Duodenal mucosa (tissue), 2 donors: ENCODE results near the gene BEST3.

Source experiments
- H3K27ac ChIP-seq: one replicate; pipeline ENCODE4 v1.7.0; 2013; ENCODE audit warnings: low read depth, low read length
- H3K27me3 ChIP-seq, 2 donors: one replicate each; pipeline ENCODE4 v1.7.0; 2013; ENCODE audit warnings: low read length in 2 of 2, control low read depth in 1 of 2; ENCODE audit not compliant: insufficient read depth in 2 of 2, control insufficient read depth in 1 of 2
- H3K36me3 ChIP-seq, 2 donors: one replicate each; pipeline ENCODE4 v1.7.0; 2013; ENCODE audit warnings: low read length in 2 of 2, control low read depth in 1 of 2; ENCODE audit not compliant: insufficient read depth in 2 of 2, control insufficient read depth in 1 of 2
- H3K4me1 ChIP-seq, 2 donors: one replicate each; pipeline ENCODE4 v1.7.0; 2013; ENCODE audit warnings: low read length in 2 of 2, control low read depth in 1 of 2; ENCODE audit not compliant: insufficient read depth in 2 of 2, control insufficient read depth in 1 of 2
- H3K4me3 ChIP-seq, 2 donors: one replicate each; pipeline ENCODE4 v1.7.0; 2013; ENCODE audit warnings: low read length in 2 of 2, low read depth in 1 of 2
- H3K9ac ChIP-seq, 2 donors: one replicate each; pipeline ENCODE4 v1.7.0; 2013; ENCODE audit warnings: low read length in 2 of 2, low read depth in 1 of 2
- H3K9me3 ChIP-seq, 2 donors: one replicate each; pipeline ENCODE4 v1.7.0; 2013; ENCODE audit warnings: low read length in 2 of 2, control low read depth in 1 of 2; ENCODE audit not compliant: control insufficient read depth in 1 of 2

BEST3 gene

DNA sequence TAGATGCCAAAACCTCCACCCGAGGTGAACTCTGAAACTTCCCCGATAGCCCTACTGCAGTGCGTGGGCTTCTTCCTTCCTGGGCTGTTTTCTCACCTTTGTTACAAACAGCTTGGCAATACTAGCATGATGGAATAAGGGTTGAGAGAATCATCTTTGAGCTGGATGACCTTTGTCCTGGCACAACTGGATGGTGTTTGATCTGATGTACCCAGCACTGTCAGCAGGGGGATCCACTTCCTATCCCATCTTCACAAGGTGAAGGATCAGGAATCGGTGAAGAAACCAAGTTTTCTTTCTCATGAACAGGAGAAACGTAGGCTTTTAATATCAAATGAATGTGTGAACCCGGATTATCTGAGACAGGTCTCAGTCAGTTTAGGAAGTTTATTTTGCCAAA, 68.9 kb downstream of the BEST3 start:
- Histone ChIP-seq H3K27ac (no peak overlapping the region), H3K4me3 (no peak overlapping the region), H3K9me3 (no peaks in the 10 kb centered on the region), H3K4me1 (no peaks in the 10 kb centered on the region), H3K27me3 (no peaks in the 10 kb centered on the region), H3K9ac (no peak overlapping the region), H3K36me3 (no peaks in the 10 kb centered on the region)

DNA sequence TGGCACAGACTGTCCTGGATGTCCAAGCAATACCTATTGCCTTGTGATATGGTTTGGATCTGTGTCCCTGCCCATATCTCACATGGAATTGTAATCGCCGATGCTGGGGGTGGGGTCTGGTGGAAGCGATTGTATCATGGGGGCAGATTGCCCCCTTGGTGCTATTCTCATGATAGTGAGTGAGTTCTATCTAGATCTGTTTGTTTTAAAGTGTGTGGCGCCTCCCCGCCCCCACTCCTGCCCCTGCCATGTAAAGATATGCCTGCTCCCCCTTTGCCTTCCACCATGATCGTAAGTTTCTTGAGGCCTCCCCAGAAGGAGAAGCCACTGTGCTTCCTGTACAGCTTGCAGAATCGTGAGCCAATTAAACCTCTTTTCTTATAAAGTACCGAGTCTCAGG, 71.6 kb downstream of the BEST3 start:
- H3K36me3 ChIP-seq = no peaks in the 10 kb centered on the region
- H3K9me3 ChIP-seq = no peaks in the 10 kb centered on the region
- no peak overlapping the region for H3K27ac ChIP-seq
- no peaks in the 10 kb centered on the region for H3K27me3 ChIP-seq
- H3K9ac ChIP-seq = no peak overlapping the region
- no peaks in the 10 kb centered on the region for H3K4me1 ChIP-seq
- no peak overlapping the region for H3K4me3 ChIP-seq

DNA sequence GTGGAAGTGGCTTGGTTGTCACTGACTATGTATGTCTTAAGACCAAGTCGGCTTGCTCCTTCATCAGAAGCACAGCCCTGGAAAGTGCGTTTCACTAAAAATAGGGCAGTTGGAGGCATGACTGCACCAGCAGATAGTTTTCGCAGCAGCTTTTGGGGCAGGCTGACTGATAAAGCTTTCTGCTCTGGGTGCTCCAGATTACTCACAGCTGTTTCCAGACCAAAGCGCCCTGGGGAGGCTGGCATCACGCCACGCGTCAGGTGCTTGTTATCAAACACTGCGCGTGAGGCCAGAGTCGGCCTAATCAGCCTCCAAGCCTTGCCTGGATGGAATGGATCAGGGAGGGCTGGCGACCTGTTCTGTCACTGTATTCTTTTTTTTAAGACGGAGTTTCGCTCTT, 75.1 kb downstream of the BEST3 start:
- H3K27me3 ChIP-seq = no peaks in the 10 kb centered on the region
- no peak overlapping the region for H3K9ac ChIP-seq
- no peaks in the 10 kb centered on the region for H3K4me1 ChIP-seq
- H3K9me3 ChIP-seq = no peaks in the 10 kb centered on the region
- H3K27ac ChIP-seq = no peak overlapping the region
- no peaks in the 10 kb centered on the region for H3K36me3 ChIP-seq
- H3K4me3 ChIP-seq = no peak overlapping the region

DNA sequence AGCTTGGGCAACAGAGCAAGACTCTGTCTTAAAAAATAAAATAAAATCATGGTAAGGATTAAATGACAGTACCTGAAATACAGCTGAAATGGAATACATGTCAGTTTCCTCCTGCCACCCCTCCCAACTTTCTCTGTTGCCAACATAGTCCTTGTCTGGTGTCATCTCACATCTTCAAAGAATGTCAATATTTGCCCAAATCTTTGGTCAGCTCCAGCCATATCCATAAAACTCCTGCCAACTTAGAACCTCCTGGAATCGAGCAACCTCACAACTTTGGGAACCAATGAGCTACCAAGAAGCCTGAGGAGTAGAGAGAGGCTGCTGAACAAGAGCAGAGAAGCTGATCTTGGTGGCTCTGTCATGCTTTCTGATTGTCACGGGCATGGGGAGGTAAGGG, 77.6 kb downstream of the BEST3 start:
- no peaks in the 10 kb centered on the region for H3K9me3 ChIP-seq
- no peaks in the 10 kb centered on the region for H3K4me1 ChIP-seq
- H3K9ac ChIP-seq = no peak overlapping the region
- H3K27ac ChIP-seq = no peak overlapping the region
- no peaks in the 10 kb centered on the region for H3K36me3 ChIP-seq
- H3K4me3 ChIP-seq = no peak overlapping the region
- H3K27me3 ChIP-seq = no peaks in the 10 kb centered on the region

DNA sequence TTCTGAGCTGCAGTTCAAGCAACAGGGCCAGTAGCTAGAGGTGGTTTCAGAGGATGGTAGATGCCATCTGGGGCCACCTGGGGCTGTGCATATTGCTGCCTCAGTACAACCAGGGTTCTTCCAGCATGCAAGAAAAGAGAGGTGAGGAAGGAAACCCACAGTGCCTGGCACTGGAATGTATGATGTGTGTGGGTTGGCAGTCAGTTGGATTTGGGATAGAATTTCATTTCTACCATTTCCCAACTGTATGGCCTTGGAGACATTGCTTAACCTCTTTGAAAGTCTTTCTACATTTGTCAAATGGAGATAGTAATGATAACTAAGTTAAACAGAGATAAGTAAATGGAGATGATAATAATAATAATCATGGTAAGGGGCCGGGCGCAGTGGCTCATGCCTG, 78.2 kb downstream of the BEST3 start:
- Histone ChIP-seq H3K4me3 (no peak overlapping the region), H3K9me3 (no peaks in the 10 kb centered on the region), H3K9ac (no peak overlapping the region), H3K27me3 (no peaks in the 10 kb centered on the region), H3K27ac (no peak overlapping the region), H3K4me1 (no peaks in the 10 kb centered on the region), H3K36me3 (no peaks in the 10 kb centered on the region)

DNA sequence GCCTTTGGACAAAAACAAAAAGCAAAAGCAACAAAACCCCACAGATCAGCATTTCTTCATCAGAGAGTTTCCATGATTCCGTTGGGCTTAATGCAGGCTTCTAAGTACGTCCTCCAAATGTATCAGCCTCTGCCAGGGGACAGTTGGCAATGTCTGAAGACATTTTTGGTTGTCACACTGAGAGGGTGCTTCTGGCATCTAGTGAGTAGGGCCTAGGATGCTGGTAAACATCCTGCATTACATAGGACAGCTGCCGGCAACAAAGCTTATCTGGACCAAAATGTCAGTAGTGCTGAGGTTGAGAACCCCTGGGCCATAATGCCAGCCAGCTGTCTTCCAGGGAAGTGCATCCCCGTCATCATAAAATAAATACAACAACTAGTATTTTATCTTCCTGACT, 79.0 kb downstream of the BEST3 start:
- Histone ChIP-seq H3K4me1 (no peaks in the 10 kb centered on the region), H3K36me3 (no peaks in the 10 kb centered on the region), H3K27me3 (no peaks in the 10 kb centered on the region), H3K4me3 (no peak overlapping the region), H3K9ac (no peak overlapping the region), H3K27ac (no peak overlapping the region), H3K9me3 (no peaks in the 10 kb centered on the region)

DNA sequence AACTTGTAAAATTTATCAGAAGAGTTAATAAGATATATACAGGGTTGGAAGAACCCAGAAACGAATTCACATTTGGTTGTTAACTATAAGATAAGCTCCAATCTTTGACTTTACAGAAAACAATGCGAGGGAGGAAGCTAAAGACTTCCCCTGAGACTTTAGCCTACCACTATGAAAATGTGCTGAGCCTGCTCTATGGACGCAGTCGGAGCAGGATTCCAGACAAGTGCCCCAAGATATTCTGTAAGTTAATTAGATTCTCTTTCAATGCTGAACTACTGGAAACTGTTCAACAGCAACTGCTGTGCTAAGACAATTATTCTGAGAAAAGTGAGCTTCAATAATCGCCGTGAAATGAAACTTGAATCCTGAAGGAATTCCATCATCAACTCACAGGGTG, 80.1 kb downstream of the BEST3 start:
- Histone ChIP-seq H3K36me3 (no peaks in the 10 kb centered on the region), H3K4me1 (no peaks in the 10 kb centered on the region), H3K4me3 (no peak overlapping the region), H3K9ac (no peak overlapping the region), H3K27me3 (no peaks in the 10 kb centered on the region), H3K9me3 (no peaks in the 10 kb centered on the region), H3K27ac (no peak overlapping the region)

DNA sequence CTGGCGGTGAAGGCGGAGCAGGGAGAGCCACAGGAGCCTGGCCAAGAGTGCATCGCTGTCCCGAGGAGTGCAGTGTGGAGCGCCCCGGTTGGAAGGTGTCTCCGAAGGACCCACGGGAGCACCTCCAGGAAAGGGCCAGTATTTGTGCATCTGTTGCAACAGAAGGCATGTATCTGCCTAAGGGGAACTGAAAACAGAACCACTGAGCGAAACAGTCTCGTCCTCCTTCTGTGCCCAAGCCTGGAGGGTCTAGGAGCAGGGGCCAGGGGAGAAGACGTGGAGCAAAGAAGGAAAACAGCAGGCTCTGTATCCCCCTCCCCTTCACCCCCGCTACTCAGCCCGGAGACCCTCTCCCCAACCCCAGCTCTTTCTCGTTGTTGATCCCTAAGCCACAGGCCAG, 83.1 kb downstream of the BEST3 start:
- H3K9ac ChIP-seq = no peak overlapping the region
- H3K9me3 ChIP-seq = no peaks in the 10 kb centered on the region
- H3K27ac ChIP-seq = no peak overlapping the region

DNA sequence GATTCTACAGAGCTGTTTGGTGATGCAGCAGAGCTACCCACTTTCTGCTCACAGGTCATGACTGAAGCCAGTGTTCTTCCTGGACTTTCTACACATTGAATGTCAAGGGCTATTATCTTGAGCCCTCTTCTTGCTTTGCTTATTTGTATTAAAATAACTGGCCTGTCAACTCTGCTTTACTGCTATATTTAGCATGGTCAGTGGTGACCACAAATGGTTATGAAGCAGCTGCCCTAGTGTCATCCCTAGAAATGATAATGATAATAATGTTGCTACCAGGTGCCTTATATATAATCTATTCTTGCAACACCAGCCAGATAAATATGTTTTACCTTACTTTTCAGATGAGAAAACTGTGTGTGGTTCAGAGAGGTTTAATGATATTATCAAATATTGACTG, 85.8 kb downstream of the BEST3 start:
- no peak overlapping the region for H3K4me3 ChIP-seq
- no peaks in the 10 kb centered on the region for H3K27me3 ChIP-seq
- no peaks in the 10 kb centered on the region for H3K36me3 ChIP-seq
- H3K27ac ChIP-seq = no peak overlapping the region
- no peaks in the 10 kb centered on the region for H3K4me1 ChIP-seq
- H3K9me3 ChIP-seq = no peaks in the 10 kb centered on the region
- H3K9ac ChIP-seq = no peak overlapping the region

More for the DNA sequence above, 83.1 kb downstream of the BEST3 start:
- H3K4me3 ChIP-seq = no peak overlapping the region
- no peaks in the 10 kb centered on the region for H3K4me1 ChIP-seq
- H3K27me3 ChIP-seq = no peaks in the 10 kb centered on the region
- no peaks in the 10 kb centered on the region for H3K36me3 ChIP-seq

DNA sequence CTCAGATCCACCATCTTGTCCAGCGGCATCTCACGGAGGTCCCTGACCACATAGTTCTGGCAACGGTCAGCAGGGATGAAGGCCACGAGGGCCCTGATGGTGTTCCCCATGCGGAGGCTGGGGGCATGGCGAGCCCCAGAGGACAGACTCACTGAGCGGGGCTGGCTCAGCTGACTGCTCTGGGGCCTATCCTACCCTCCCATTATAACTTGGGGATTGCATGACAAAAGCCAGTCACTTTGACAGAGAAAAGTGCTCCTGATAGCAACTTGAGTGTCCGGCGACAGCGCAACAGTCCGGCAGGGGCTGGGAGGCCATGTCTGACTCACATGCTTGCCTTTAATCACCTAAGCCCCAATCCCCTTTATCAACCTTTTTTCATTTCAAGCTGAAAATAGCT, 88.4 kb downstream of the BEST3 start, which contains the start of gene LRRC10:
Gene LRRC10, minus strand, starts transcription at position 179 of the 400 bp plus-strand sequence. Its CDS starts 69 bp downstream, at position 110.
- Histone ChIP-seq H3K9ac (no peak within 1 kb of the TSS), H3K4me3 (no peak within 1 kb of the TSS), H3K27ac (no peak within 1 kb of the TSS), H3K4me1 (no peaks in the 10 kb centered on the region), H3K9me3 (no peaks in the 10 kb centered on the region), H3K36me3 (no peaks in the 10 kb centered on the region), H3K27me3 (no peaks in the 10 kb centered on the region)

DNA sequence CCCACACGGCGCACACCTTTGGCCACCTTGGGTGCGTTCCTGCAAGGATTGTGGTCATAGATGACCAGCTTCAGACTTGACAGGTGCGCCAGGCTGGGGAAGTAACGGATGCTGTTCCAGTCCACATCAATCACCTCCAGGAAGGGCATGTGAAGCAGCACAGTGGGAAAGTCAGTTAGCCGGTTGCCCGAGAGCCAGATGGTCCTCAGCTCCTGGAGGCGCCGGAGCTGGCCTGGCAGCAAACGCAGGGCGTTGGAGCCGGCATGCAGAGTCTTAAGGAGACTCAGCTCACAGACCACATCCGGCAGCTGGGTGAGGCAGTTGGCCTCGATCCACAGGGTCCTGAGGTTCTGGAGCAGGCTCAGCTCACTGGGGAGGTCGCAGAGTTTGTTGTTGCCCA, 89.0 kb downstream of the BEST3 start:
- Histone ChIP-seq H3K9me3 (no peaks in the 10 kb centered on the region), H3K4me3 (no peak overlapping the region), H3K27ac (no peak overlapping the region), H3K27me3 (no peaks in the 10 kb centered on the region), H3K36me3 (no peaks in the 10 kb centered on the region), H3K4me1 (no peaks in the 10 kb centered on the region), H3K9ac (no peak overlapping the region)
